Measurements from ENCODE around the gene IPO7.
A peak's percentile ranks its signal among the peaks of the same experiment; 100 is the strongest.
"Not testable (repeated sequence)": the region's sequence is repeated elsewhere in the genome, so short reads cannot be mapped to it uniquely, and the experiment has no call there.

Gene IPO7

DNA sequence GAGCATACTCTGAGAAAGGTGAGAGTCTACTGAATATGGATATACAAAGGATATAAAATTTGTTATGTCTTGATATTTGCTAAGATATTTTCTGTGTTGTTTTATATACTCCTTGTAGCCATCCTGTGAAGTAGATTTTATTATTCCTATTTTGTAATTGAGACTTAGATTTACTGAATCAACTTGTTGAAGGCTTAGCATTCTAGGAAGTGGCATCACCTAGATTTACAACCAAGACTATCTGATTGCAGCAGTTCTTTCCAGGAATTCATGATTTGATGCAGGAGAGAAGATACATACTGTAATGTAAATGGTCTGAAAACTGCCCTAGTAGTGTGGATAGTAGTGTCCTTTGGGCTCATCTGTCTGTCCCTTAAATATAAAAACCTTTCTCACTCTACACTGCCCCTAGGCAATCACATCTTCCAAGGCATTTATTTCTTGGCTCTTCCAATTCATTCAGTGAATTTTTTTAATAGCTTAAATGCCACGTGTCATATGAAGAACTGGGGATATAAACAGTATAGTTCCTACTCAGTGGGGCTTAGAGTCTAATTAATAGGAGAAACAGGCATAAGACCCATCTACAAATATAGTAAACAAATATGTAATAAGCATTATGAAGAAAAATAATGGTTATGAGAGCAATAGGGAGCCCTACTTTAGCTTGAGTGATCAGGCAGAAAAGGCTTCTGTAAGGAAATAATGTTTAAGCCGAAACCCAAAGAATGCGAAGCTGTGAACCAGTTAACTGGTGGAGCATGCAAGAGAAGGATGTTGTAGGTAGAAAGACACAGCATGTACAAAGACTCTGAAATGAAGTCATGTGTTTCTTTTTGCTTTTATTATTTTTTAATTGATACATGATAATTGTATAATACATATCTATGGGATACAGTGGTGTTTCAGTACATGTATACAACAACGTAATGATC, 13.6 kb downstream of the IPO7 start:
- DNase-seq (ENCODE audit: insufficient read length, low spot score): no peak
- FAIRE-seq: no peak

DNA sequence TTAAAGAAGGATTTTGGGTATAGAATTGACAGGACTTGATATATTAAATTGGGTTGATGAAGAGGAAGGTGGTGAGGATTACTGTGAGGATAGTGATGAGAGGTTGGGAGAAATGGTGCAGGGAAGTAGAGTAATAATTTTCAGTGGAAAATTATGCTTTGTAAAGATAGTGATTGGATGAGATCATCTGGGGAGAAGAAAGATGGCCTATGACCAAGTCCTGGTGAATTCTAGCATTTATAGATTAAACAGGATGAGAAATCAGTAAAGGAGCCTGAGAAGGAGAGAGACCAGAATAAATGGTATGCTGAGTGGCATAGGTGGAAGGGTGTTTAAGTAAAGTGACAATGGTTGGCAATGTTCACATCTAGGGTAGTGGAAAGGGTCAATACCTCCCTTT, 15.0 kb downstream of the IPO7 start:
- no peak for FAIRE-seq
- DNase-seq (ENCODE audit: insufficient read length, low spot score): no peak

DNA sequence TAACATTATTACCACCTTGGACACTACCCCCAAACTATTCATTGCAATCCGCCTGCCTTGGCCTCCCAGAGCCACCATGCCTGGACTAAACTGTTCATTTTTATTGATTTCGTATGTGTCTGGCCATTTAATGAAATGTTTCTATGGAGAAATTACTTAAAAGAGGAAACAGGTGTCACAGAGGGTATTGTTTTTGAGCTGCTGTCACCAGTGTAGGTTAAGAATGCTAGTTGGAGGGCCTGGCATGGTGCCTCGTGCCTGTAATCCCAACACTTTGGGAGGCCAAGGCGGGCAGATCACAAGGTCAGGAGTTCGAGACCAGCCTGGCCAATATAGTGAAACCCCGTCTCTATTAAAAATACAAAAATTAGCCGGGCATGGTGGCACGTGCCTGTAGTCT, 17.4 kb downstream of the IPO7 start:
- DNase-seq (ENCODE audit: insufficient read length, low spot score); FAIRE-seq: not testable (repeated sequence)

DNA sequence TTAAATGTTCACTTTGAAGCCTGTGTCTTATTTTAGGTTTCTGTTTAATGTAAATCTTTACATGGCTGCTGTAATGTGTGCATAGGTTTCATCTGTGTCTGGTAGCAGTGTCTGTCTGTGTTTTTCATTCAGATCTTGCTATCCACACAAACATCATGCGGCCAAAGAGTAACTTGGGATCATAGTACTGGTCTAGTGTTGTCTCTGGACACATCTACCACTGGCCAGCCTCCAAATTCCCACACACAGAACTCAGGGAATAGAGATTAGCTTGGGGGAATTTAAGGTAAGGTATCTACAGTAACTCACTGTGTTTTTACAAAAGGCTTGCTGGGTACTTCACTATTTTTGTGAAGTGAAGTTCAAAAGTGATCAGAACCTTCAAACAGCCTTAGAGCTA, 44.3 kb downstream of the IPO7 start:
- no peak for FAIRE-seq
- no peak for DNase-seq (ENCODE audit: insufficient read length, low spot score)

DNA sequence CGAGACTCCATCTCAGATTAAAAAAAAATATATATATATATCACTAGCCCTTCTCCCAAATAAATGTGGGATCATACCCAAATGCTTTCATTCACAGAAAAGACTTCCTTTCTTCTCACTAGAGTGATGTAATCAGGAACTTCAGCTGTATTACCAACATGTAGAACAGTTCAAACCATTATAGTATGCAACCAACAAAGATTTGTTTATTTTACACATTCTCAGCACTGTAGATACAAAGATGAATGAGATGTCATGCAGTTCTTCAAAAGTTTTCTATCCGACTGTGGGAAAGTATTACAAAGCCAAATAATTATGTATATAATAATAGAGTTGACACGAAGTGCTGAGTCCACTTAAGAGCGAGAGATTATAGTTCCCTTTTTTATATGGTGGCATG, 54.2 kb downstream of the IPO7 start:
- DNase-seq (ENCODE audit: insufficient read length, low spot score) (no peak), FAIRE-seq (no peak)

DNA sequence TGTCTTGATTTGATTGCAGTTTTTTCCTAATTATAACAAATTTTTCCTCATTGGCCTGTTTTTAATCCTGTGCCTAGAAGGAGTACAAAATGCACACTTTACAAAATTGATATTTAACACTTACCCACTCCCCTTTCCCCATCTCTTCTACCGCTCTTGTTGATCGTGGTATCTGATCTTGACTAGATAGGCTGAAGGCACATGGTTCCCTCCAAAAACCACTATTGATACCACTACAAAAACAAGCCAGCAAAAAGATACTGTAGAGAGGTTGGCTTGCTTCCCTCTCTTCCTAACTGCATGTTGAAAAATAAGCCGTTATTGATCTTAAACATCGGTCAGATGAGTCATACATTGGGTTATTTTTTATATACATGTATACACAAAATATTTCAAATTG, 61.8 kb downstream of the IPO7 start:
- FAIRE-seq (no peak), DNase-seq (ENCODE audit: insufficient read length, low spot score) (no peak)

DNA sequence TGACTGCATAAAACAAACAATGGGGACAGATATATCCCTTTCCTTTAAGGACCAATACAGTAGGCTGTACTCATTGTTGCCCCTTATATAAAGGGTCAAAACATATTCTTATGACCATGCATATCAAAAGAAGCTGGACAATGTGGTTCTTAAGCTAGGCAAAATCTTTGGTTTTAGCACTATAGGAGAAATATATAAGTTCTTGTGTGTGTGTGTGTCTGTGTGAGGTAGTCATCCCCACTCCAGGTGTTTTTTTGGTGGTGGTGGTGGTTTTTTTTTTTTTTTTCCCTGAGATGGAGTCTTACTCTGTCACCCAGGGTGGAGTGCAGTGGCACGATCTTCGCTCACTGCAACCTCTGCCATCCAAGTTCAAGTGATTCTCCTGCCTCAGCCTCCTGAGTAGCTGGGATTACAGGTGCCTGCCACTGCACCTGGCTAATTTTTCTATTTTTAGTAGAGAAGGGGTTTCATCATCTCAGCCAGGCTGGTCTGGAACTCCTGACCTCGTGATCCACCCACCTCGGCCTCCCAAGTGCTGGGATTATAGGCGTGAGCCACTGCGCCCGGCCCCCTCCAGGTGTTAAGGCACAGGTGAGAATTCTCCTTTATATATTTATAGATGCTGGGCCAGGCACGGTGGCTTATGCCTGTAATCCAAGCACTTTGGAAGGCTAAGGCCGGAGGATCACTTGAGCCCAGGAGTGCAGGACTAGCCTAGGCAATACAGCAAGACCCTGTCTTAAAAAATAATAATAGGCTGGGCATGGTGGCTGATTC, 64.3 kb downstream of the IPO7 start:
- no peak for DNase-seq (ENCODE audit: insufficient read length, low spot score)
- FAIRE-seq: no peak

DNA sequence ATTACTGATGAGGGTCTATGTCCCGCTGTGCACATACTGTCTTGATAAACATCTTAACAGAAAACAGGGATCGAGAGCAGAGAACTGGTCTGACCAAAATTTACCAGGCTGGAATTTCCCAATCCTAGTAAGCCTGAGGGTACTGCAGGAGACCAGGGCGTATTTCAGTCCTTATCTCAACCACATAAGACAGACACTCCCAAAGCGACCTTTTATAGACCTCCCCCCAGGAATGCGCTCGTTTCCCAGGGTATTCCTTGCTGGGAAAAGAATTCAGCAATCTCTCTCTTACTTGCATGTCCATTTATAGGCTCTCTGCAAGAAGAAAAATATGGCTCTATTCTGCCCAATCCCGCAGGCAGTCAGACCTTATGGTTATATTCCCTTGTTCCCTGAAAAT, 67.6 kb downstream of the IPO7 start:
- FAIRE-seq; DNase-seq (ENCODE audit: insufficient read length, low spot score): not testable (repeated sequence)

DNA sequence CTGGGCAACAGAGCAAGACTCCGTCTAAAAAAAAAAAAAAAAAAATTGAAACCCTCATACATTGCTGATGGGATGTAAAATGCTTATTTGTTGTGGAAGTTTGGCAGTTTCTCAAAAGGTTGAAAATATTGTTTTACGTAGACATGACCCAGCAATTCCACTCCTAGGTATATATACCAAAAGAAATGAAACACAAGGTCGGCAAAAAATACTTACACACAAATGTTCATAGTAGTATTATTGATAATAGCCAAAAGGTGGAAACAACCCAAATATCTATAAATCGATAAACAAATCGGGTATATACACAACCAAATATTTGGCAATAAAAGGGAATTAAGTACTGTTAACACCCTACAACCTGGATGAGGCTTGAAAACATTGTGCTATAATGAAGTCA, 71.3 kb downstream of the IPO7 start:
- DNase-seq (ENCODE audit: insufficient read length, low spot score) (no peak), FAIRE-seq (no peak)

DNA sequence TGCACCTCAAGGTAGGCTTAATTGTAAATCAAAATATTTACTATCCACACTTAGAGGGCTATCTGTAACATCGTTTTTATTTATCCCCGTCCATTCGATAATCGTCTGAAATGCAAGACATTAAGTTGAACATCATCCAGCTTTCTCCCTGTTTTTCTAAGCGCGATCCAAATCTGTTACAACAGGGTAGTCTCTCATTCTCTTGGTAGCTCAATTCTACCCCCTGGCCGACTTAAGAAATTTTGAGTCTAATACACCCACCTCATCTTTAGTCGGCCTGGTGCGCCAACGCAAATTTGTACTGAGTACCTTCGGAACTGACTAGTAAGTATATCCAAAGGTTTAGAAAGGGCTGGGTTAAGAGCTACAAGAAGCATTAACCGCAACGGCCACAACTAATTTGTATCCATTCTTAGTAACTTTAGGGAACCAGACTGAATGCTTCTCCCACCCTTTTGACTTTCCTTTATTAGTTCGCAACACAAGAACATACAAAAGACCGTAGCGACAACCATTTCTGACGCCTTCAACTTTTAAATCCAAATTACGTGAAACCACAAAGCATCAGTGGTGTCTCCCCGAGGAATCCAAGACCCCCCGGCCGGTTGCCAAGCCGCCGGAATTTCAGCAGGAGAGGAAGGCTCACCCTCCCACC, 75.3 kb downstream of the IPO7 start:
- FAIRE-seq (no peak), DNase-seq (ENCODE audit: insufficient read length, low spot score) (no peak)

DNA sequence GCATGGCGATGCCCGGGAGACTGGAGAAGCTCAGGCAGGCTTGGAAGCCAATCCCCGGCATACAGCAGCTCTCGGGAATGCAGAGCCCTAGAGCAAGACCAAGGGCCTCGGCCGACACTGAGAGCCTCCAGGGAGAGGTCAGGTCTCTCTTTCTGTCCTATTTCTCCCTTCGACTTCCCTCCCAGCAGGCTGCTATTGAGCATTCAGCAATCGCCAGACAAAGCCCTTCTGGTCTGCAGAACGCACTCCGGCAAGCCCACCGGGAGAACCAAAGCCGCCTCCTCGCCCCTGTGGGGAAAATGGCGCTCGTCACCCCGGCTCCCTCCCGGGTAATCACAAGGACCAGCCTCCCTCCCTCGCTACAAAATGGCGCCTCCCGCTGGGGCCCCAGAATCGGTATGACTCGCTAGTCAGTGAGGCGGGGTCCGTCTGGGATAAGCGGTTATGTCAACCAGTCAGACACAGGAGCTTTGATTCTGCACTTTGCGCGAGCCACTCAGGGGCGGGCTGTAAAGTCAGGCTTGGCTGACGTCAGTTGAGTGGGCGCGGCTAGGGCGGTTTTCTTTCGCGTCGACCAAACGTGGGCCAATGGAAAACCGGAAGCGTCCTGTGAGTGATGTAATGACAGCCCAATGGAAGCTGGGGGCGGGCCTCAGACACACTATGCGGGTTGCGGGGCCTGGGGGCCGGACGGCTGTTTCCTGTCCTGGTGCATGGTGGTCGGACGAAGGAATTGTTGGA, 76.0 kb downstream of the IPO7 start, which contains the start of gene ZNF143:
Gene ZNF143, plus strand, starts transcription at position 691 of the 741 bp plus-strand sequence. CDS start 10,297 bp downstream, outside the sequence.
- DNase-seq (ENCODE audit: insufficient read length, low spot score) (peak; percentile 98), FAIRE-seq (peak; percentile 91)

DNA sequence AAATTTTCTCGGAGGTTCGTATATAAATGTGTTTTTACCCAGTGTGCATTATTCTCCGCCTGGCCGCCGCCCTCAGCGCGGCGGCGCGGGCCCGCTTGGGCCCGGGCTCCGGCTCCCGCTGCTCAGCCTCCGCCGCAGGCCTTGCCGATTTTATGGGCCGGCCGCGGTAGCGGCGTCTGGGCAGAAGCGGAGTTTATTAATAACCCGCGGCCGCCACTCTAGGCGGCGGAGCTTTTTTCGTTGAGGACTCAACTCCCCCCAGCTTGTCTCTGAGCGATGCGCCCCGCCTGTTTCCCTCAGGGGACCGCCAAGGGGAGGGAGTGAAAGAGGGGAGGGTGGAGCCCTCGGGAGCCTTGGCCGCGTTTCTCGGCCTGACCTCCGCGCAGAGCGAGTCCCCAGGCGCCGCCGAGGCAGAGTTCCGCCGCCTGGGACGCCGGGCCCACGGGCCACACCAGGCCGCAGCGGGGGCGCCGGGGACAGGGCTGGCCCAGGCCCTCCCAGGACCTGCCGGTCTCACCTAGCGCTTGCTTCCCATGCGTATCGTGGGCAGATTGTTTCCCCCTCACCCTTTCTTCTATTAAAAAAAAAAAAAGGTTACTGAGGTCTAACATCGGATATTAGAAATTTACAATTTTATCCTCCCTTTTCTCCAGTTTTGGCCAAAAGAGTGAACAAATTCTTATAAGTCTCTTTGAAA, 76.8 kb downstream of the IPO7 start:
- FAIRE-seq (no peak), DNase-seq (ENCODE audit: insufficient read length, low spot score) (peak; percentile 69)

DNA sequence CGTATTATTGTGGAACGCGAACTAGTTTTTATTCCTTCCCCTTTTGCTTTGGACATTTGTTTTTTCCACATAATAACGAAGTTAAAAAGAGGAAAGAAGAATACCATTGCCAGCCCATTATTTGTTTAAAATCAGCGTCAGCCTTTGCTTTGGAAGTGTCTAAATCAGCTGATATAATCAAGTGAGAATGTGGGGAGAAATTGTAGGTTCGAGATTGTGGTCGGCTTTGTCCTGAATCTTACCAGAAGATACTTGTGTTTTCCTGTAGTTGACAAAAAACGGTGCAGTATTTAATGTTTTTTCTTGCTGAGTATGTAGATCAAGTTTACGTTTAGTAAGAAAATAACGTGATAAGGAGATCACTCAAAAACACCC, 77.3 kb downstream of the IPO7 start:
- no peak for FAIRE-seq
- DNase-seq (ENCODE audit: insufficient read length, low spot score): no peak

DNA sequence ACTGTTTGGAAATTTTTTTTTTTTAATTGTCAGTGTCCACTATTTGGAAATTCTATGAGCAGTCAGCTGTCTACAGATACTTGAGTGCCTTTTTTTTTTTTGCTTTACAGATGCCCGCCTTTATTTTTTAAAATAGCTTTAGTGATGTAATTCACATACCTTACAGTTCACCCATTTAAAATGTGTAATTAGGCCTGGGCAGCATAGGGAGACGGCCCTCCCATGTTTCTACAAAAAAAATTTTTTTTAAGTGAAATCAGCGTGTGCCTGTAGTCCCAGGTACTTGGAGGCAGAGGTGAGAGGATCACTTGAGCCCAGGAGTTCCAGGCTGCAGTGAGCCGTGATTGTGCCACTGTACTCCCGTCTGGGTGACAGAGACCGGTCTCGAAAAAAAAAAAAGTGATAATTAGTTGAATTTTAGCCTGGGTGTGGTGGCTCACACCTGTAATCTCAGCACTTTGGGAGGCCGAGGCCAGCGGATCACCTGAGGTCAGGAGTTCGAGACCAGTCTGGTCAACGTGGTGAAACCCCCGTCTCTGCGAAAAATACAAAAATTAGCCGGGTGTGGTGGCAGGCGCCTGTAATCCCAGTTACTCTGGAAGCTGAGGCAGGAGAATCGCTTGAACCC, 77.8 kb downstream of the IPO7 start:
- no peak for DNase-seq (ENCODE audit: insufficient read length, low spot score)
- no peak for FAIRE-seq

DNA sequence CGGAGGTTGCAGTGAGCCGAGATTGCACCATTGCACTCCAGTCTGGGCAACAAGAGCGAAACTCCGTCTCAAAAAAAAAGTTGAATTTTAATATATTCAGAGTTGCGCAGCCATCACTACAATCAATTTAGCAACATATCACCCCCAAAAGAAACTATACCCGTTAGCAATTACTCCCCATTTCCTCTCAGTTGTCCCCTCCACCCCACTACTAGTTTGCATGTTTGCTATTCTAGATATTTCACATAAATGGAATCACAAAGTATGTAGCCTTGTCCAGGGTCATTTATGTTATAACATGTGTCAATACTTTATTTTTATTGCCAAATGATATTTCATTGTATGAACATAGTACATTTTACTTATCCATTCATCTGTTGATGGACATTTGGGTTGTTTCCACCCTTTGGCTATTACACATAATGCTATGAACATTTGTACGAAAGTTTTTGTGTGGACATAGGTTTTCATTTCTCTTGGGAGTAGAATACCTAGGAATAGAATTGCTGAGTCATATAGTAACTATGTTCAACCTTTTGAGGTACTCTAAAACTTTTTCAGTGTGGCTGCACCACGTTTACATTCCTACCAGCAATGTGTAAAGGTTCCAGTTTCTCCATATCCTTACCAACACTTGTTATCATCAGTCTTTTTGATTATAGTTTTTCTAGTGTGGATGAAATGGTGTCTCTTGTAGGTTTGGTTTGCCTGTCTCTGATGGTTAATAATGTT, 78.5 kb downstream of the IPO7 start:
- FAIRE-seq: no peak

DNA sequence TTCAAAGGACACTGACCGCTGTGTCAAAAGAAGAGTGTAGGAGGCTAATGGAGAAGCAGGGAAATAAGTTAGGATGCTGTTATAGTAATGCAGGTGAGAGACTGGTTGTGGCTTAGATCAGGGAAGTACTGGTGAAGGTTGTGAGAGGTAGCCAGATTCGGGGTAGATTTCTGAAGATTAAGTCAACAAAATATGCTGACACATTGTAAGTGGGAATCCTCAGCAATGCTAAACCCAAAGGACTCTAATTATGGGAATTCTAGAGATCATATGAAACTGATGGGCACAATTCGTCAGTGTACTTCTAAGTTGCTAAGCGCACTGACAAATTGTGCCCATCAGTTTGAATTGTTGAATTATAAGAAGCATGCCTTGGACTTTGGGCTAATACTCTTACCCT, 86.3 kb downstream of the IPO7 start:
- no peak for FAIRE-seq
- no peak for DNase-seq (ENCODE audit: insufficient read length, low spot score)

More for the DNA sequence above, 78.5 kb downstream of the IPO7 start:
- DNase-seq (ENCODE audit: insufficient read length, low spot score): no peak

DNA sequence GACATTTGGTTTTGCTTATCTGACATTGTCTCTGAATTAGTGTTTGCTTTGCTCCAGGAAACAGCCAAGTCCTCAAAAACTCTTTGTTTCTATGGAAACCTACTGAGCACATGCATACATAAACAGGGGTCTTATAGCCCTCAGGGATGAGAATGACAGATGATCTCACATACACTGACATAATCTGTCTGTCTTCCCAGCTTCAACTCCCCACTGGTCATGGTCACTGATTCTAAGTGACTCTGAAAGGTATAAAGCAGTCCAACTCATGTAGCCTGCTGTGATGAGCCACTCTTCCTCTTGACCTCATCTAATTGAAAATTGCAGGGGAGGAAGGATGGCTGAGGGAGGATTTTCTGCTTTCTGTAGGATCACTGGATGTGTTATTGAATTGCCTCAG, 89.0 kb downstream of the IPO7 start:
- DNase-seq (ENCODE audit: insufficient read length, low spot score) (no peak), FAIRE-seq (no peak)

DNA sequence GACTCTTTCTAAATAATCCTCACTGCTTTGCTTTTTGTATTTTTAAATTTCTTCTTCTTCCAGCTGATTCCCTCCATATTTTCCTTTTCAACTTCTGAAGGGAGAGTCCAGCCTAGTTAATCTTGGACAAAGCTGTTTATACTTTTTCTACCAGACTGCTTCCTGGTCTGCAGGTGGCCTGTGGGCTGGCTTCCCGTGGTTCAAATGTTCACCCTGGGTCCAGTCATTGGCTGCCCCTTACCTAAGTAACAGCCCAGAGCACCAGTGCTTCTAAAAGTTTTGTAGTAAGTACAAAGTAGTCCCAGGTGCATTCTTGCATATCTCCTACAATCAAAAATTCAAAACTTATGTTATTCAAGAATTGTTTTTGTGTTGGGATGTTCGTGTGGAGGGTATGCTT, 95.4 kb downstream of the IPO7 start:
- FAIRE-seq (no peak), DNase-seq (ENCODE audit: insufficient read length, low spot score) (no peak)
